Ovary (tissue), 10 donors: ENCODE data around the gene CD2. TPM values are rescaled to one million over a fixed set of nuclear protein-coding genes. Genes with fewer than 3 reads are reported as not detected.

Source experiments
- DNase-seq, 5 donors: peaks; one replicate each; pipeline ENCODE4 v3.0.0-alpha.2; 2019 to 2020
- H3K27ac ChIP-seq, 2 donors: fragments of 200-600 bp; one replicate each; pipeline versions ENCODE4 v1.5.1 to v1.8.0; 2019 to 2022
- H3K27me3 ChIP-seq: fragments of 200-600 bp; one replicate; pipeline ENCODE4 v1.8.0; 2022
- H3K36me3 ChIP-seq: fragments of 200-600 bp; sonication (generic); one replicate; pipeline ENCODE4 v1.5.1; 2019
- H3K4me1 ChIP-seq: one replicate; pipeline ENCODE4 v1.8.1; 2013; ENCODE audit warnings: mild to moderate bottlenecking, moderate library complexity; ENCODE audit not compliant: insufficient read depth
- H3K4me3 ChIP-seq: fragments of 200-600 bp; sonication (generic); one replicate; pipeline ENCODE4 v1.5.1; 2017
- H3K9me3 ChIP-seq, 2 donors: fragments of 200-600 bp in 1 of 2; sonication (generic) in 1 of 2; one replicate each; pipeline versions ENCODE4 v1.5.1 to v1.8.1; 2013 to 2019; ENCODE audit warnings: mild to moderate bottlenecking in 1 of 2, moderate library complexity in 1 of 2
- CTCF ChIP-seq, 3 donors: fragments of 450-650 bp in 2 of 3; fragments of 200-600 bp in 1 of 3; IDR thresholded peaks; one replicate each; pipeline versions ENCODE4 v1.5.1 to v1.8.0; 2016 to 2022; ENCODE audit warnings: antibody characterized with exemption in 3 of 3, mild to moderate bottlenecking in 1 of 3
- EP300 ChIP-seq: sonication (generic); formaldehyde crosslinking; IDR thresholded peaks from one replicate; pipeline ENCODE4 v1.6.1; 2017; ENCODE audit warnings: antibody characterized with exemption
- POLR2A ChIP-seq: fragments of 450-650 bp; IDR thresholded peaks from one replicate; pipeline ENCODE4 v1.6.1; 2017; ENCODE audit warnings: antibody characterized with exemption, mild to moderate bottlenecking, moderate library complexity
- WGBS, 3 donors: extraction: QIAGEN DNeasy Blood & Tissue Kit in 1 of 3; methylation state at CpG; one replicate each; pipeline versions ENCODE4 v1.1.5 to v1.1.7; 2013 to 2017; 5-methylcytosine and 5-hydroxymethylcytosine counted together
- intact Hi-C, 4 donors: fragments of 100-400 bp; cut with DNase I; formaldehyde crosslinking; loops; one replicate each; pipeline versions ENCODE4 v1.11.0 to v1.15.1; 2022 to 2023
- long read RNA-seq, 3 donors: library from polyadenylated mRNA in 2 of 3; unstranded in 2 of 3; transcript quantifications; one replicate each; pipeline ENCODE4 v2.0.0 and lab custom pipeline, GENCODE V29; 2021 to 2026
- polyA plus RNA-seq, 2 donors: library from polyadenylated mRNA; stranded (reverse); fragments of 200-250 nt in 1 of 2; fragments of 350-450 nt in 1 of 2; fragmentation: Illumina TruSeq in 1 of 2; extraction: RNeasy Lipid Tissue Mini Kit (QIAGEN cat#74804) in 1 of 2; gene quantifications; one replicate each; pipeline ENCODE4 v1.2.3, GENCODE V29; 2013 to 2014
- total RNA-seq, 7 donors: library from RNA; depleted of rRNA in 2 of 7; stranded (reverse); fragments of >200 nt in 2 of 7; fragmentation: NEBNext Ultra II Directional in 3 of 7; extraction: Animal tissue kit (Norgen Biotek cat#: 25700) in 3 of 7; gene quantifications; one replicate each; pipeline versions ENCODE4 v1.1.0 to v1.2.4, GENCODE V29; 2016 to 2023
- donor health status: DM: no; HTN: no; CAD: no; lungs with moderate emphysema.
- donor health status: DM: no; HTN: no; CAD: no.
- donor health status: Bipolar disorder and iron deficiency.
- donor health status: DM: yes; HTN: yes; CAD: no.
- donor health status: DM: no; HTN: no; CAD: no.
- donor health status: DM: yes; HTN: yes; CAD: no.

The CD2 gene
- total RNA-seq (1 to 10 TPM in 3 of 7 donors, under 1 TPM in 4; 0.30 to 2.0 (median 0.82) TPM), polyA plus RNA-seq (10 to 100 TPM in 1 of 2 donors, 1 to 10 TPM in 1; 1.0 to 11.1 TPM)
- long read RNA-seq, donor 1 = 0 reads
- long read RNA-seq, donor 2 = 0 reads
- long read RNA-seq, donor 3 = 0 reads

DNA sequence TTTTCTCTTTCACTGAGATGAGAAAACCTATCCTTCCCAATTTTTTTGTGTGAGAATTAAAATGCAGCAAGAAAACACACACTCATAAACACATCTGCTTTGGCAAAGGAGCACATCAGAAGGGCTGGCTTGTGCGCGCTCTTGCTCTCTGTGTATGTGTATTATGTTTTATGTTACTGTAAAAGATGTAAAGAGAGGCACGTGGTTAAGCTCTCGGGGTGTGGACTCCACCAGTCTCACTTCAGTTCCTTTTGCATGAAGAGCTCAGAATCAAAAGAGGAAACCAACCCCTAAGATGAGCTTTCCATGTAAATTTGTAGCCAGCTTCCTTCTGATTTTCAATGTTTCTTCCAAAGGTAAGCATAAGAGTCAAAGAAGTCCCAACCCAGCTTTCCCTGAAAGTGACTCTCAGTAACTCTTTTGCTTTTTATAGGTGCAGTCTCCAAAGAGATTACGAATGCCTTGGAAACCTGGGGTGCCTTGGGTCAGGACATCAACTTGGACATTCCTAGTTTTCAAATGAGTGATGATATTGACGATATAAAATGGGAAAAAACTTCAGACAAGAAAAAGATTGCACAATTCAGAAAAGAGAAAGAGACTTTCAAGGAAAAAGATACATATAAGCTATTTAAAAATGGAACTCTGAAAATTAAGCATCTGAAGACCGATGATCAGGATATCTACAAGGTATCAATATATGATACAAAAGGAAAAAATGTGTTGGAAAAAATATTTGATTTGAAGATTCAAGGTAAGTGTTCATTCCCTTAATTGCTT lies at the start of gene CD2:
CD2 (plus strand) TSS at position 233 of the 780 bp plus-strand sequence; CDS start at position 296, 63 bp downstream.
- Histone ChIP-seq H3K36me3 (no peaks in the 10 kb centered on the region), H3K27ac (no peak within 1 kb of the TSS), H3K27me3 (no peaks in the 10 kb centered on the region), H3K4me1 (no peaks in the 10 kb centered on the region), H3K9me3 (no peaks in the 10 kb centered on the region), H3K4me3 (no peak within 1 kb of the TSS)
- intact Hi-C loops = no loop called here
- WGBS, 3 donors = 82 to 87% (median 84%) methylated on average over 7 of the region's 7 CpGs
- no peak for TF ChIP-seq CTCF (IDR thresholded peaks at IDR 0.05)
- TF ChIP-seq POLR2A = no peak
- no peak for TF ChIP-seq EP300
- DNase-seq = no peak

DNA sequence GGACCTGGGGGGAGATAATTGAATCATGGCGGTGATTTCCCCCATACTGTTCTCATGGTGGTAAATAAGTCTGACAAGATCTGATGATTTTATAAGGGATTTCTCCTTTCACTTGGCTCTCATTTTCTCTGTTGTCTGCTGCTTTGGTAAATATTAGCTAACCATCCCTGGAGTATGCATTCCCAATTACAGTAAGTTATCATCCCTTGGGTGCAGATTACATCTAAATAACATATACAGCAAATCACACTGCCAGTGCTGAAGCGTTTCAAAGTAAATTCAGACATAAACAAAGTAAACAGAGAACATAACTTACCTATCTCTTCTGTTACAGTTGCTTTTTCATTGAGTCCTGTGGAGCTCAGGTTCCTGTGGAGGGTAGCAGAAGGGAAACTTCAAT lies 48.1 kb upstream of the CD2 start:
- Histone ChIP-seq H3K4me3 (no peak overlapping the region), H3K4me1 (no peaks in the 10 kb centered on the region), H3K9me3 (no peaks in the 10 kb centered on the region), H3K27me3 (no peaks in the 10 kb centered on the region), H3K36me3 (no peaks in the 10 kb centered on the region), H3K27ac (no peak overlapping the region)
- WGBS, 3 donors = 74 to 87% (median 80%) methylated on average over 2 of the region's 2 CpGs
- intact Hi-C loops = no loop called here
- DNase-seq = no peak
- no peak for TF ChIP-seq CTCF (IDR thresholded peaks at IDR 0.05)
- TF ChIP-seq EP300 = no peak
- TF ChIP-seq POLR2A = no peak

GRCh38 chr1:116706841-116707240 lies 47.4 kb upstream of the CD2 start:
- TF ChIP-seq EP300 = no peak
- TF ChIP-seq CTCF (IDR thresholded peaks at IDR 0.05) = no peak
- TF ChIP-seq POLR2A = no peak
- no peak overlapping the region for H3K4me3 ChIP-seq
- intact Hi-C loops = no loop called here
- no peak for DNase-seq
- no peaks in the 10 kb centered on the region for H3K27me3 ChIP-seq
- no peaks in the 10 kb centered on the region for H3K9me3 ChIP-seq
- no peak overlapping the region for H3K27ac ChIP-seq
- H3K4me1 ChIP-seq = no peaks in the 10 kb centered on the region
- no peaks in the 10 kb centered on the region for H3K36me3 ChIP-seq

DNA sequence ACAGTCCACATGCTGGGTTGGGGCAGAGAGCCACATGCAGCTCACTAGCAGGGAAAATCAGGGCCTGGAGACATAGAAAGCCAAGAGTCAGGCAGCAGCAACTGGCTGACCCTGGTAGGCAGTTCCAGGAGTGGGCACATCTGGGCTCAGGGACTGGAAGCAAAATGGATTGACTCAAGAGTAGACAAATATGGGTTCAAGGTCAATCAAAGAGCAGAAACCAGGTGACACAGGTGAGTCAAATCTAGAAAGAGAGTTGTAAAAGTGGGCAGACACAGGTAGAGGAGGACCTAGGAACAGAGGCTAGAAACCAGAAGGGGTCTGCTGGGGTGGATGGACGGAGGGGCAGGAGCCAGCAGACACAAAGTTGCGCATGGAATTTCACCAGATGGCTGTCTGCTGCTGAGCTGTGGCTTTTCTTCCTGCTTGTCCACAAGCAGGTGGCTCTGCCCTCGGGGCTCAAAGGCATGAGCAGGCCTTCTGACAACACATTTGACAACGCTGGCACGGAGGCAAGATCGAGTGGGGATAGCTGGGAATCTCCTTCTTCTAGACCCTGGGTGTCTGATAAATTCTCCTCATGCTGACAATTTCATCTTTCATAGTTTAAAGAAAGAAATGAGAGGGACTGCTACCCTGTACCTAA lies 45.9 kb upstream of the CD2 start:
- intact Hi-C loops = no loop called here

More for the DNA sequence above, 45.9 kb upstream of the CD2 start:
- WGBS, 3 donors = 82 to 86% (median 85%) methylated on average over 6 of the region's 6 CpGs
- DNase-seq = no peak
- H3K36me3 ChIP-seq = no peaks in the 10 kb centered on the region
- no peak overlapping the region for H3K4me3 ChIP-seq
- no peak overlapping the region for H3K27ac ChIP-seq
- no peaks in the 10 kb centered on the region for H3K4me1 ChIP-seq
- no peak for TF ChIP-seq CTCF (IDR thresholded peaks at IDR 0.05)
- no peak for TF ChIP-seq EP300
- TF ChIP-seq POLR2A = no peak
- H3K9me3 ChIP-seq = no peaks in the 10 kb centered on the region
- H3K27me3 ChIP-seq = no peaks in the 10 kb centered on the region
